Measurements from ENCODE around the gene TMEM231.

- no peak for TF ChIP-seq CTCF (IDR thresholded peaks at IDR 0.05; ENCODE audit: low read length)
- TF ChIP-seq EZH2 (IDR thresholded peaks at IDR 0.05; ENCODE audit: borderline replicate concordance, low read length): no peak
These were observed 35.1 kb upstream of the TMEM231 start for GRCh38 chr16:75590920-75591843.
